PC-3 (cell line): Measurements from ENCODE around the gene DIP2B. TPM values are rescaled to one million over a fixed set of nuclear protein-coding genes. Genes with fewer than 3 reads are reported as not detected.

Experiments
- ATAC-seq: fragments of 200-7000 bp; cut with Tn5 transposase; 2 replicates; pipeline ENCODE4 v1.9.1; 2020; ENCODE audit warnings: mild to moderate bottlenecking, moderate library complexity
- BruUV-seq: library from RNA; stranded (reverse); fragments of 400-500 nt; replicated peaks from 2 replicates; lab custom pipeline; 2021; lab: Mats Ljungman, UMichigan
- CTCF ChIA-PET: fragments of 300-600 bp; sonication (Branson Sonifier 250); formaldehyde crosslinking; loops from one replicate; lab custom pipeline; 2022; ENCODE audit warnings: antibody characterized with exemption; lab: Charles Lee
- POLR2A ChIA-PET: fragments of 300-600 bp; sonication (Branson Sonifier 250); formaldehyde crosslinking; loops from one replicate; lab custom pipeline; 2022; ENCODE audit warnings: antibody characterized with exemption; ENCODE audit not compliant: unreplicated experiment; lab: Charles Lee
- DNase-seq: peaks from one replicate; pipeline ENCODE4 v3.0.0-alpha.2; 2015
- H2AFZ ChIP-seq: fragments of 300-600 bp; sonication (generic); 2 replicates; pipeline ENCODE4 v1.6.0; 2016; ENCODE audit warnings: antibody characterized with exemption, low read length
- H3F3A ChIP-seq: fragments of 300-600 bp; sonication (generic); one replicate; pipeline ENCODE4 v1.6.0; 2017; ENCODE audit warnings: antibody characterized with exemption, low read length, control low read depth, mild to moderate bottlenecking; ENCODE audit not compliant: unreplicated experiment
- H3K27ac ChIP-seq: fragments of 300-600 bp; sonication (generic); 2 replicates; pipeline ENCODE4 v1.5.1; 2016; ENCODE audit warnings: mild to moderate bottlenecking, low read length
- H3K27me3 ChIP-seq: fragments of 300-600 bp; sonication (generic); 2 replicates; pipeline ENCODE4 v1.6.1; 2016; ENCODE audit warnings: low read length, mixed read lengths
- H3K36me3 ChIP-seq: fragments of 300-600 bp; sonication (generic); 2 replicates; pipeline ENCODE4 v1.6.1; 2016; ENCODE audit warnings: low read depth, mixed run types, low read length, mixed read lengths
- H3K4me1 ChIP-seq: fragments of 300-600 bp; sonication (generic); 2 replicates; pipeline ENCODE4 v1.5.1; 2016; ENCODE audit warnings: low read length; ENCODE audit not compliant: insufficient read depth
- H3K4me2 ChIP-seq: fragments of 300-600 bp; sonication (generic); 2 replicates; pipeline ENCODE4 v1.6.0; 2016; ENCODE audit warnings: low read length
- H3K4me3 ChIP-seq: fragments of 300-600 bp; sonication (generic); 2 replicates; pipeline ENCODE4 v1.5.1; 2016; ENCODE audit warnings: mild to moderate bottlenecking, low read length, mixed read lengths
- H3K79me2 ChIP-seq: fragments of 300-600 bp; sonication (generic); 2 replicates; pipeline ENCODE4 v1.6.1; 2017; ENCODE audit warnings: low read length, mixed read lengths
- H3K9ac ChIP-seq: fragments of 300-600 bp; sonication (generic); 2 replicates; pipeline ENCODE4 v1.6.0; 2016; ENCODE audit warnings: mild to moderate bottlenecking, low read length
- H3K9me2 ChIP-seq: fragments of 300-600 bp; sonication (generic); replicated peaks from 2 replicates; pipeline ENCODE4 v1.6.1; 2016; ENCODE audit warnings: mixed run types, low read length, mixed read lengths
- H3K9me3 ChIP-seq: fragments of 300-600 bp; sonication (generic); 2 replicates; pipeline ENCODE4 v1.6.1; 2016; ENCODE audit warnings: low read length, mixed read lengths
- H4K20me1 ChIP-seq: fragments of 300-600 bp; sonication (generic); 2 replicates; pipeline ENCODE4 v1.6.1; 2016; ENCODE audit warnings: low read length, mixed read lengths
- EZH2 ChIP-seq: fragments of 300-600 bp; sonication (generic); IDR thresholded peaks from one replicate; pipeline ENCODE4 v1.6.1; 2017; ENCODE audit warnings: antibody characterized with exemption, mild to moderate bottlenecking, low read length; ENCODE audit not compliant: unreplicated experiment
- EZH2phosphoT487 ChIP-seq: fragments of 300-600 bp; sonication (generic); IDR thresholded peaks from 2 replicates; pipeline ENCODE4 v1.6.1; 2018; ENCODE audit warnings: mild to moderate bottlenecking, antibody characterized with exemption, low read length, borderline replicate concordance
- intact Hi-C: fragments of 100-400 bp; cut with micrococcal nuclease; formaldehyde crosslinking; loops from 2 replicates; pipeline ENCODE4 v1.9.0; 2023
- total RNA-seq: library from RNA; depleted of rRNA; stranded (reverse); fragments of >200 nt; gene quantifications from 2 replicates; pipeline ENCODE4 v1.2.3, GENCODE V29; 2014
- TF ChIP-seq, protein P1 (sequence below): fragments of 300-600 bp; sonication (generic); conservative IDR thresholded peaks from 2 replicates; pipeline ENCODE4 v1.5.1; 2017; ENCODE audit warnings: antibody characterized with exemption, low read depth, mild to moderate bottlenecking, low read length

The DIP2B gene
- total RNA-seq, 1 experiment from 2014 or later: 36.3 TPM

DNA sequence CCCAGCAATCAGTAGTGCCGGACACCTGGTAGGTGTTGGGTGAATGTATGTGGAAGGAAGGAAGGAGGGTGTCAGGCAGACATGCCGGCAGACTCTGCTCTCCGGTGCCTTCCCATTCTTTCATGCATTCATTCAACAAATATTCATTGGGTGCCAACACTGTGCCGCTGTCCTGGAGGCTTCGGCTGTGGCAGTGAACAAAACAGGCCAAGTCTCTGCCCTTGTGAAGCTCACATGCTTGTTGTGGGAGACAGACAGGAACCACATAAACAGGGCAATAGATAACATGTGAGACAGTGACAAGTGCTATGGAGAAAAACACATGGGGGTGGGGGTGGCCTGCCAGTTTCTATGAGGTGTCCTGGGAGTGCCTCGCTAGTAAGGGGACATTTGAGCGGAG, 202.6 kb downstream of the DIP2B start:
- Histone ChIP-seq H3K4me2 (no peak overlapping the region), H2AFZ (no peak overlapping the region), H3K27ac (no peak overlapping the region), H3K79me2 (no peaks in the 10 kb centered on the region), H3K9me3 (no peaks in the 10 kb centered on the region), H3K27me3 (no peaks in the 10 kb centered on the region), H4K20me1 (no peaks in the 10 kb centered on the region), H3K9me2 (no peaks in the 10 kb centered on the region), H3F3A (no peaks in the 10 kb centered on the region), H3K36me3 (peaks cover 55% of the 10 kb centered on the region), H3K4me3 (no peak overlapping the region), H3K4me1 (no peaks in the 10 kb centered on the region), H3K9ac (no peak overlapping the region)
- ChIA-PET POLR2A (no interaction called here), CTCF (no interaction called here)
- no TSS peak for BruUV-seq
- intact Hi-C loops: no loop called here
- DNase-seq (no peak), ATAC-seq (no peak)
- TF ChIP-seq, protein P1, sequence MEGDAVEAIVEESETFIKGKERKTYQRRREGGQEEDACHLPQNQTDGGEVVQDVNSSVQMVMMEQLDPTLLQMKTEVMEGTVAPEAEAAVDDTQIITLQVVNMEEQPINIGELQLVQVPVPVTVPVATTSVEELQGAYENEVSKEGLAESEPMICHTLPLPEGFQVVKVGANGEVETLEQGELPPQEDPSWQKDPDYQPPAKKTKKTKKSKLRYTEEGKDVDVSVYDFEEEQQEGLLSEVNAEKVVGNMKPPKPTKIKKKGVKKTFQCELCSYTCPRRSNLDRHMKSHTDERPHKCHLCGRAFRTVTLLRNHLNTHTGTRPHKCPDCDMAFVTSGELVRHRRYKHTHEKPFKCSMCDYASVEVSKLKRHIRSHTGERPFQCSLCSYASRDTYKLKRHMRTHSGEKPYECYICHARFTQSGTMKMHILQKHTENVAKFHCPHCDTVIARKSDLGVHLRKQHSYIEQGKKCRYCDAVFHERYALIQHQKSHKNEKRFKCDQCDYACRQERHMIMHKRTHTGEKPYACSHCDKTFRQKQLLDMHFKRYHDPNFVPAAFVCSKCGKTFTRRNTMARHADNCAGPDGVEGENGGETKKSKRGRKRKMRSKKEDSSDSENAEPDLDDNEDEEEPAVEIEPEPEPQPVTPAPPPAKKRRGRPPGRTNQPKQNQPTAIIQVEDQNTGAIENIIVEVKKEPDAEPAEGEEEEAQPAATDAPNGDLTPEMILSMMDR: no peak

DNA sequence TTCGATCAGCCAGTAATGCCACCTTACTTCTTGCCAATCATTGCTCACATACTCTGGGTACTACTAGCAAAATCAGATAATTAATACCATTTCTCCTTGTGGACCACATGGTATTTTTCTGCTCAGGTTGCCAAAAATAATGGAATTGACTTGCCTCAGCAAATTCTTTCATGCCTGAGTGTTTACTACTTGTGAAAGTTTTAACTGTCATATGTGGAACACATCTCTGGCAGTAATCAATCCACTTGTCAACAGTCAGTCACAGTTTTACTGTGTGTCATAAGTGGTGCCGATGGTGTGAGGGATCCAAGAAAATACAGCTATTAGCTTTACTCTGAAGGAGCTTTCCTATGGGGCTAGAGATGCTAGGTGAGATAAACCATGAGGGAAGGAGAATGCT, 203.8 kb downstream of the DIP2B start:
- DNase-seq (no peak), ATAC-seq (no peak)
- ChIA-PET CTCF (no interaction called here), POLR2A (no interaction called here)
- Histone ChIP-seq H3K36me3 (peaks cover 57% of the 10 kb centered on the region), H3K4me3 (no peak overlapping the region), H3K9me2 (no peaks in the 10 kb centered on the region), H3F3A (no peaks in the 10 kb centered on the region), H2AFZ (no peak overlapping the region), H3K4me2 (no peak overlapping the region), H3K27me3 (no peaks in the 10 kb centered on the region), H4K20me1 (no peaks in the 10 kb centered on the region), H3K79me2 (no peaks in the 10 kb centered on the region), H3K9ac (no peak overlapping the region), H3K4me1 (no peaks in the 10 kb centered on the region), H3K27ac (no peak overlapping the region), H3K9me3 (no peaks in the 10 kb centered on the region)
- no TSS peak for BruUV-seq
- TF ChIP-seq EZH2phosphoT487: no peak
- intact Hi-C loops: no loop called here

DNA sequence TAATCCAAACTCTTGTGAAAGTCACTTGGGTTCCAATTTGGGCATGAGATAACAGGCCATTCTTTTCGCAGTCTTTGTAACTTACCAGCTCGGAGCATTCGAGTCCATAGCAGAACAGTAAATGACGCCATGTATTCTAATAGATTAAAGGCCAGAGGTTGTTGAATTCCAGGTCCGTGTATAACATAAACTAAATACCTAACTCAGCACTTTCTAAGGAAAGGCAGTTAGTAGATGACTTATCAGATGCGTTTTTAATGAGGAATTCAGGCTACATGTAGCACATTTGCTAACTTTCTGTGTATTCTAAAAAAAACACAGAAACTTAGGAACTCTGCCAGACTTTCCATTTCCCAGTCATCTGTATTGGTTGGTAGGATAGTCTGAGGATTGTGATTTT, 206.3 kb downstream of the DIP2B start:
- BruUV-seq: no TSS peak

More for the DNA sequence above, 206.3 kb downstream of the DIP2B start:
- Histone ChIP-seq H3K9ac (no peak overlapping the region), H3K4me3 (no peak overlapping the region), H3F3A (no peaks in the 10 kb centered on the region), H3K9me2 (no peaks in the 10 kb centered on the region), H3K27me3 (no peaks in the 10 kb centered on the region), H2AFZ (no peak overlapping the region), H3K36me3 (peaks cover 50% of the 10 kb centered on the region), H3K9me3 (no peaks in the 10 kb centered on the region), H3K4me1 (no peaks in the 10 kb centered on the region), H3K79me2 (no peaks in the 10 kb centered on the region), H3K27ac (no peak overlapping the region), H3K4me2 (no peak overlapping the region), H4K20me1 (no peaks in the 10 kb centered on the region)
- ChIA-PET POLR2A (no interaction called here), CTCF (no interaction called here)
- no peak for DNase-seq
- intact Hi-C loops: no loop called here
- TF ChIP-seq, protein P1: no peak
- TF ChIP-seq EZH2phosphoT487 (no peak), EZH2 (no peak)
- ATAC-seq: no peak
